ENCODE measurements around the gene AGMAT.

AGMAT gene

GRCh38 chr1:15558516-15558915 is 26.3 kb downstream of the AGMAT start:
- no peak for DNase-seq

- DNase-seq: no peak
Observed at GRCh38 chr1:15557594-15557993, 27.3 kb downstream of the AGMAT start.

GRCh38 chr1:15557008-15557407 is 27.8 kb downstream of the AGMAT start:
- no peak for DNase-seq

GRCh38 chr1:15550573-15550972 is 34.3 kb downstream of the AGMAT start:
- no peak for DNase-seq

- DNase-seq: no peak
Observed at GRCh38 chr1:15546641-15547040, 38.2 kb downstream of the AGMAT start.

- no peak for DNase-seq
Observed at GRCh38 chr1:15543589-15544568, 41.0 kb downstream of the AGMAT start.

- no peak for DNase-seq
Observed at GRCh38 chr1:15543251-15543588, 41.6 kb downstream of the AGMAT start.

GRCh38 chr1:15542388-15543250 is 42.2 kb downstream of the AGMAT start:
- no peak for DNase-seq

- no peak for DNase-seq
Observed at GRCh38 chr1:15541231-15541792, 43.5 kb downstream of the AGMAT start.

- DNase-seq: no peak
Observed at GRCh38 chr1:15540186-15540585, 44.7 kb downstream of the AGMAT start.

- DNase-seq: peak; percentile 55
Observed at GRCh38 chr1:15538771-15539170, 46.1 kb downstream of the AGMAT start.

- DNase-seq: no peak
Observed at GRCh38 chr1:15531682-15532081, 53.2 kb downstream of the AGMAT start.

GRCh38 chr1:15531003-15531402 is 53.8 kb downstream of the AGMAT start:
- no peak for DNase-seq

GRCh38 chr1:15526490-15527339 is 58.1 kb downstream of the AGMAT start, which contains the start of gene DNAJC16:
Gene DNAJC16 (plus strand): TSS chr1:15526848. CDS start chr1:15529106, 2,258 bp downstream.
- DNase-seq: peak; percentile 99

- DNase-seq: no peak
Observed at GRCh38 chr1:15526021-15526489, 58.8 kb downstream of the AGMAT start.

GRCh38 chr1:15525050-15526020 is 59.5 kb downstream of the AGMAT start:
- DNase-seq: peak; percentile 22

GRCh38 chr1:15524283-15525049 is 60.4 kb downstream of the AGMAT start:
- DNase-seq: peak; percentile 97

- DNase-seq: no peak
Observed at GRCh38 chr1:15524021-15524282, 60.9 kb downstream of the AGMAT start, which contains the start of gene CASP9. Gene CASP9 (minus strand): TSS chr1:15524215. CDS start chr1:15524200, 15 bp downstream.

GRCh38 chr1:15523104-15524020 is 61.5 kb downstream of the AGMAT start:
- DNase-seq: no peak

All from NCI-H69 (cell line).